ENCODE measurements around the gene TSPEAR. TPM values are rescaled to one million over a fixed set of nuclear protein-coding genes. Genes with fewer than 3 reads are reported as not detected.

The TSPEAR gene
- total and polyA plus RNA-seq, 7 donors: not detected

DNA sequence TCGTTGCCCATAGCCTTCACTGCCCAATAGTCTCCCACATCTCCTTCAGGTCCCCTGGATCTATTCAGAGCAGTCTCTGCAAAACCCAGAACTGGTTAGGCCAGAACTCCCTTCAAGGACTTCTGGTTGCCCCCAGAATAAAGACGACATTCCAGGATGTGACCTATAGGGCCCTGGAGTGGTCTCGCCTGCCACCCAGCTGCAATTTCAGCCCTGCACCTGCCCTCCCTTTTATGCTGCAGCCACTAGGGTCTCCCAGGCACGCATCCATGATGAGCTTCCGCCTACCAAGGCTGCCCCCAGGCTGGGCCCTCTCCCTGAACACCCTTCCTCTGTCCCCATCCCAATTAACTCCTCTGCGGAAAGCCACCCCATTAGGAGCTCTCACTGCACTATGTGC is 7.2 kb upstream of the TSPEAR start:
- DNase-seq: no peak
- intact Hi-C loops (cut with DNase I): no loop called here
- Histone ChIP-seq H3K4me1 (no peaks in the 10 kb centered on the region), H3K36me3 (ENCODE audit: insufficient read depth in 1 of 2, low read depth in 1 of 2) (no peaks in the 10 kb centered on the region), H3K27ac (no peak overlapping the region), H3K4me3 (no peak overlapping the region), H3K27me3 (ENCODE audit: insufficient read depth in 3 of 3, low read length in 2 of 3) (peaks cover 0 to 63% (median 11%) of the 10 kb centered on the region in 3 donors), H3K9me3 (no peaks in the 10 kb centered on the region)
- TF ChIP-seq, protein P1, sequence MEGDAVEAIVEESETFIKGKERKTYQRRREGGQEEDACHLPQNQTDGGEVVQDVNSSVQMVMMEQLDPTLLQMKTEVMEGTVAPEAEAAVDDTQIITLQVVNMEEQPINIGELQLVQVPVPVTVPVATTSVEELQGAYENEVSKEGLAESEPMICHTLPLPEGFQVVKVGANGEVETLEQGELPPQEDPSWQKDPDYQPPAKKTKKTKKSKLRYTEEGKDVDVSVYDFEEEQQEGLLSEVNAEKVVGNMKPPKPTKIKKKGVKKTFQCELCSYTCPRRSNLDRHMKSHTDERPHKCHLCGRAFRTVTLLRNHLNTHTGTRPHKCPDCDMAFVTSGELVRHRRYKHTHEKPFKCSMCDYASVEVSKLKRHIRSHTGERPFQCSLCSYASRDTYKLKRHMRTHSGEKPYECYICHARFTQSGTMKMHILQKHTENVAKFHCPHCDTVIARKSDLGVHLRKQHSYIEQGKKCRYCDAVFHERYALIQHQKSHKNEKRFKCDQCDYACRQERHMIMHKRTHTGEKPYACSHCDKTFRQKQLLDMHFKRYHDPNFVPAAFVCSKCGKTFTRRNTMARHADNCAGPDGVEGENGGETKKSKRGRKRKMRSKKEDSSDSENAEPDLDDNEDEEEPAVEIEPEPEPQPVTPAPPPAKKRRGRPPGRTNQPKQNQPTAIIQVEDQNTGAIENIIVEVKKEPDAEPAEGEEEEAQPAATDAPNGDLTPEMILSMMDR (IDR thresholded peaks at IDR 0.05): no peak
- ATAC-seq: no peak
- WGBS, 3 donors: 48 to 63% (median 55%) methylated on average over 6 of the region's 6 CpGs

DNA sequence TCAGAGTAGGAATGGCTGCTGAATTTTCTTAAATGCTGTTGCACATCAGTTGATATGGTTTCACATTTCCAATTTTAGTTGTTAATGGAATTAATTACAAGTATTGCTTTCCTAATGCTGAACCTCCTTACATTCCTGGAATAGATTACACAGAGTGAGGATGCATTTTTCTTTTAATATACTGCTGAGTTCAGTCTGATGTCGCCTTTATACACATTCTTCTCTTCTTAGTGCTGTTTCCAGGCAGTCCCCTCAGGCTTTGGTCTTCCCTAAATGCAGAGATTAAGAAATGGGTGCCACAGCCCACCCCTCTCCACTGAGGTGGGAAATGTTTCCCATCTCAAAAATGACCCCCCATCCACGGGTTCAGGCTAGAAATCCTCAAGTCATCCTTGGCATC is 6.7 kb upstream of the TSPEAR start:
- Histone ChIP-seq H3K36me3 (ENCODE audit: insufficient read depth in 1 of 2, low read depth in 1 of 2) (no peaks in the 10 kb centered on the region), H3K27me3 (ENCODE audit: insufficient read depth in 3 of 3, low read length in 2 of 3) (peaks cover 0 to 63% (median 11%) of the 10 kb centered on the region in 3 donors), H3K9me3 (no peaks in the 10 kb centered on the region), H3K4me3 (no peak overlapping the region), H3K27ac (no peak overlapping the region), H3K4me1 (no peaks in the 10 kb centered on the region)
- DNase-seq (no peak), ATAC-seq (no peak)
- TF ChIP-seq, protein P1 (IDR thresholded peaks at IDR 0.05): no peak
- intact Hi-C loops (cut with DNase I): no loop called here
- 43 to 61% (median 48%) methylated on average over 2 of the region's 2 CpGs for WGBS, 3 donors

DNA sequence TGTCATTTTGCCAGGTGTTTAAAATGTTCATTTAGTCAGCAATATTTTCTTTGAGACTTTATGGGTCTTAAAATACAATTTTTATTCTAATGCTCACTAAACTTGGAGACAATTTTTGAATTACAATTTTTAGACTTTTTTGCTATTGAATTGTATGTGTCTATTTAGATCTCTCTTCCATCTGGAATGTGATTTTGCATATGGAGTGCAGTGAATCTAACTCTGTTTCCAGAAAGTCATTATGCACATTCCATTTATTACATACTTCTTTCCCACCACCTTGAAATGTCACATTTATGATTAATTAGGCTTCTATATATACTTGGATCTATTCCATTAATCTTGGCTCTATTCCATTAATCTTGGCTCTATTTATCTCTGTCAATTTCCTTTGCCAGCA is 5.6 kb upstream of the TSPEAR start:
- peaks cover 0 to 66% (median 13%) of the 10 kb centered on the region in 3 donors for H3K27me3 ChIP-seq (ENCODE audit: insufficient read depth in 3 of 3, low read length in 2 of 3)
- no peaks in the 10 kb centered on the region for H3K9me3 ChIP-seq
- H3K27ac ChIP-seq: no peak overlapping the region
- no peaks in the 10 kb centered on the region for H3K36me3 ChIP-seq (ENCODE audit: insufficient read depth in 1 of 2, low read depth in 1 of 2)
- H3K4me1 ChIP-seq: no peaks in the 10 kb centered on the region
- no peak overlapping the region for H3K4me3 ChIP-seq
- intact Hi-C loops (cut with DNase I): no loop called here
- no peak for DNase-seq
- no peak for ATAC-seq
- TF ChIP-seq, protein P1 (IDR thresholded peaks at IDR 0.05): no peak

DNA sequence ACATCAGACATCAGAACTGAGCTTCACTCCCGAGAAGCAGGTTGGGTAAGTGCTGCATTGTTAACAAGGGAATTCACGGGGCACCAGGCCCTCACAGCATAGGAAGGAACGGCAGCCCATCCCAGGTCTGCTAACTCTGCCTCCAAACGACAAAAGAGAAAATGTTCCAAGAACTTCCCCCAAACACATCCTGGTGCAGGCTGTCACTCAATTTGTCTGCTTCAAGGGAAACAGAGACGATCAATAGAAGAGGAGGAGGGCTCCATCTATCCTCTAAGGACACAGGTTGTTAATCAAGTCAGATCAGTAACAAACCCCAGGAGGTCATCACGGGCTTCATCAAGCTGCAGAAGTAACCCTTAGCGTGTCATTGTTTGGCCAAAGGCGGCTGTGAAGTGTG is 3.5 kb upstream of the TSPEAR start:
- Histone ChIP-seq H3K4me3 (no peak overlapping the region), H3K4me1 (no peaks in the 10 kb centered on the region), H3K27me3 (ENCODE audit: insufficient read depth in 3 of 3, low read length in 2 of 3) (peaks cover 0 to 69% (median 23%) of the 10 kb centered on the region in 3 donors), H3K9me3 (no peaks in the 10 kb centered on the region), H3K36me3 (ENCODE audit: insufficient read depth in 1 of 2, low read depth in 1 of 2) (no peaks in the 10 kb centered on the region), H3K27ac (no peak overlapping the region)
- DNase-seq: peak in 1 of 2 donors; percentile 27
- TF ChIP-seq, protein P1 (IDR thresholded peaks at IDR 0.05): no peak
- intact Hi-C loops (cut with DNase I): no loop called here
- no peak for ATAC-seq
- 13 to 18% (median 14%) methylated on average over 8 of the region's 8 CpGs for WGBS, 3 donors

DNA sequence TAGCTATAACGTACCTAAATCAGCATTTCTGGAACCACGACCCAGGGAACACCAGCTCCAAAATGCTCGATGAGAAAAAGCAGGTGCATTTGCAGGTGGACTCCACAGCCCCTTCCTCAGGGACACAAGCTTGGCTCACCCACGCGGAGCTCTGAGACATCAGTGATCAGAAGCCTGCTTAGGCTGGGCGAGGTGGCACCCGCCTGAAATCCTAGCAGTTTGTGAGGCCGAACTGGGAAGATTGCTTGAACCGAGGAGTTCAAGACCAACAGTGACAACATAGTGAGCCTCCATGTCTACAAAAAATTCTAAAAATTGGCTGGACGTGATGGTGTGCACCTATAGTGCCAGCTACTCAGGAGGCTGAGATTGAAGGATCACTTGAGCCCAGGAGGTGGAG is 2.5 kb upstream of the TSPEAR start:
- DNase-seq: peak in 1 of 2 donors; percentile 37
- H3K27me3 ChIP-seq (ENCODE audit: insufficient read depth in 3 of 3, low read length in 2 of 3): peaks cover 0 to 68% (median 30%) of the 10 kb centered on the region in 3 donors

More for the DNA sequence above, 2.5 kb upstream of the TSPEAR start:
- Histone ChIP-seq H3K4me3 (no peak overlapping the region), H3K27ac (no peak overlapping the region), H3K9me3 (no peaks in the 10 kb centered on the region), H3K36me3 (ENCODE audit: insufficient read depth in 1 of 2, low read depth in 1 of 2) (no peaks in the 10 kb centered on the region), H3K4me1 (no peaks in the 10 kb centered on the region)
- 72 to 79% (median 77%) methylated on average over 10 of the region's 10 CpGs for WGBS, 3 donors
- TF ChIP-seq, protein P1 (IDR thresholded peaks at IDR 0.05): no peak
- intact Hi-C loops (cut with DNase I): no loop called here
- no peak for ATAC-seq

All from psoas muscle (tissue), 8 donors.